Measurements from ENCODE around the gene MICAL2.

Gene MICAL2

DNA sequence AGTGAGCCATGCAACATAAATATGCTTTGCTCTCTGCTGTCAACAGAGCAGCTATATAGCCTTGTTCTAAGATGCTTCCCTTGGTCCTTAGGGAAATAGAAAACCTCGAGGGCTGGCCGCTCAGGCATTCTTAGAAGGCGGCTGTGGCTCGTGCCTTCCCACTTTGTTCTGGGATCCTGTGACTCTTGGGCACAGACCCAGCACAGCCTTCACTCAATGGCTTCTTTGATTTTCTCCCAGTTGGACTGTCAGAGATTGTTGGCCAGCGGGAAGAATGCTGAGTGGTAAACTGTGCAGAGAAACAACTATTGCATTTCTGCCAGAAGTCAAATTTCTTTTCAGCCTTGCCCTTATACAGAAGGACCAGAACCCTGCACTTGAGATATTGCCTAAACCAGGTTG lies 9.5 kb upstream of the MICAL2 start:
- no peak for DNase-seq

- DNase-seq = no peak
These were observed 9.1 kb upstream of the MICAL2 start for GRCh38 chr11:12101318-12101717.

DNA sequence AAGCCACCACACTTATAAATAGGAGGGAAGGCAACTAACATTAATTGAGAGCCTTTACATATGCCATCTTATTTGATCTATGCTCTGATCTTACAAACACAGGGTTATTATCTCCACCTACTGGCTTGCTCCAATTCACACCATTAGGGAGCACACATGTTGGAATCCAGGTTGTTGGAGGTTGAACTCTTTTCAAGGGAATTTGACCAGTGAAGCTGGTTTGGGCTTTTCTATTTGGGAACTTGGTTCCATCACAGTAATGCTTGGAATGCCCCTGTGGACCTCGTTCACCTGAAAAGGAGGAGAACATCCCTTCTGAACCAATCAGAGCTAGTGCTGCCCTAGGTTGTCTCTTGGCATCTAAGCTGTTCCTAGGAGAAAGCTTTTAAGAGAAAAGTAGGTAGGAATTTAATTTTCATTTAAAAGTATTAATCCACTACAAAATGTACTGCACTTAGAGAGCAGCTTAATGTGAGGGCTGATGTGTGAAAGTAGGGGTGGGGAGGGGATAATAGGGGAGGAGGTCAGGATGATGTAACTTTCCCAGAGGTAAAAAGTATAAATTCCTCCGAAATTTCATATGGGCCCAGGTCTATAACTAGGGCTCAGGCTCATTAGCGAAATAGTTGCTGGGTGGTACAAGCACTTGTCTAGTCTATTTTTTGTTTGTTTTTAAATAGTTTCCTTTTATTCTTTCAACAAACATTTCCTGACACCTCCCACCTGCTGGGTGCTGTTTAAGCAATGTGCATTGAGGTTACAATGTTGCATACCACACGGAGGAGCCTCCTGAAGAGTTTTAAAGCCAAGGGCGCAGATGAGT lies 7.6 kb upstream of the MICAL2 start:
- no peak for DNase-seq

DNA sequence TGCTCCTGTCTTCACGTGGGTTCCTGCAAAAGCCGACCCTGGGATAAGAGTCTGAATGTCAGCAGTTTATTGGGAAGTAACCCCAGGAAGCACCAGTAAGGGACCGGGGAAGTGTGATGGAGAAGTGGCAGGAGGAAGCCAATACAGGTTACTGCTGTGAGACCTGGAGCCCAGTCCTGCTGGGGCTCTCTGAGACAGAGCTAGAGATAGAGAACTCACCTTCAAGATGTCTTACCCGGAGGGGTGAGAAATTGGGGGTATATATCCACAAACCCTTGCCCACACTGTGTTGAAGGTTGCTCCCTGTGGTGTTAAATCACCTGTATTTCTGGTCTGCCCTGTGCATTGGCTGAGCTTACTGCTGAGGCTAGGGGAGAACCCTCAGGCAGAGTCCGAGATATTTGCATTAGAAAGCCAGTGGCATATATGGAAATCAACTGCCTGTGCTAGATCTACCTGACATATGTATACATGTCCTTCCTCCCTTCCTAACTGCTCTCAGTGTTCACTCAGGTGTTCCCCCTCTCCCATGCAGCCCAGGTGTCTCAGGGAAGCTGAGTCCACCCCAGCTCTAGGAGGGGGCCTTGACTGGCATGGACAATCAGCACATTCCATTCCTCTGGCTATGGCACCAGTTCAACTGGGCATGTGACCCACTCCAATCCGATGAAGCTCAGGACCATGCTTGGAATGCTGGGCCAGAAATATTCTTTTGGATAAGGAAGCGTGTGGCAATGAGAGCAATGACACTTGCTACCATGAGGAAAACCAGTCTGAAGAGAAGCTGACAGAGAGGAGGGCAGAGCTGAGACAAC lies 6.8 kb upstream of the MICAL2 start:
- no peak for DNase-seq

DNA sequence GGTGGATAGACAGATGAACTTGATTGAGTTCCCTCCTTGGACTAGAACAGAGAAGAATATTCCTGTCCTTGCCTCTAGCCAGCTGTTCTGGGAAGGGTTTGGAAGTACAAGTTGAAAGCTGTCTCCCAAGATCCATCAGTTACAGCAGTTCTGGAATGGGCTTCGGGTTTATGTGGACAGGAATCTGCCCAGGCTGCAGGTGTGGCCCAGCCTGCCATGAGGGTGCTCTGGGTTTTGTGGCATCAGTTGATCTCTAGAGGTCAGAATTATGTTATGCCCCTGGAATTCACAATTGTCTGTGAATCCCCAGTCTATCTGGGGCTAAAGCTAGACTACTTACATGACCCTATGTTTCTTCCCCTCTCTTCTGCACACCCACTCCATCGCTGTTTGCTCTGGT lies 4.9 kb upstream of the MICAL2 start:
- DNase-seq = no peak

GRCh38 chr11:12106101-12106500 lies 4.3 kb upstream of the MICAL2 start:
- DNase-seq = no peak

- no peak for DNase-seq
These were observed 3.9 kb upstream of the MICAL2 start for GRCh38 chr11:12106501-12106900.

DNA sequence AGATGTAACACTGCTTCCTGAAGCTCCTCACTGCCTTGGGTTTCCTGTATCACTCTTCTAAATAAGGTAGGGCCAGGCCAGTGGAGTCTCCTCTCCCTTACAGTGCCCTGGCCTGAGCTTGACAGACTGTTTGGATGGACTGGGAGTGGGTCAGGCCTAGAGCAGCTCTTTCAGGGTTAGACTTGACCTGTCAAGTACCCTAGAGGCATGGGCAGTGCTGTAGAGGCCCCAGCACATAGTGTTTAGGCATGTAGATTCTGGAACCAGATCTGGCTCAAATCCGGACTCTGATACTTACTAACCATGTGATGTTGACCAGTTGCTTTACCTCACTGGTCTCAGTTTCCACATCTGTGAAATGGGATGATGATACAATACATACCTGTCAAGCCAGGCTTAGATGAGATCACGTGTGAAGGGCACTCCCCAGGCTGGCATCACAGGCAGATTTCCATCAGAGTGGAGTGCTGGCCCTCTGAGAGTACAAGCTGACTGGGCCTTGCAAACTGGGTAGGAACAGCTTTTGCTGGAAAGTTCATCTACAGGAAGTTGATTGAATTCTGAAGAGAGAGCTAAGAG lies 1.4 kb upstream of the MICAL2 start:
- no peak for DNase-seq

GRCh38 chr11:12109591-12110196 lies 696 bp upstream of the MICAL2 start:
- DNase-seq = no peak

DNA sequence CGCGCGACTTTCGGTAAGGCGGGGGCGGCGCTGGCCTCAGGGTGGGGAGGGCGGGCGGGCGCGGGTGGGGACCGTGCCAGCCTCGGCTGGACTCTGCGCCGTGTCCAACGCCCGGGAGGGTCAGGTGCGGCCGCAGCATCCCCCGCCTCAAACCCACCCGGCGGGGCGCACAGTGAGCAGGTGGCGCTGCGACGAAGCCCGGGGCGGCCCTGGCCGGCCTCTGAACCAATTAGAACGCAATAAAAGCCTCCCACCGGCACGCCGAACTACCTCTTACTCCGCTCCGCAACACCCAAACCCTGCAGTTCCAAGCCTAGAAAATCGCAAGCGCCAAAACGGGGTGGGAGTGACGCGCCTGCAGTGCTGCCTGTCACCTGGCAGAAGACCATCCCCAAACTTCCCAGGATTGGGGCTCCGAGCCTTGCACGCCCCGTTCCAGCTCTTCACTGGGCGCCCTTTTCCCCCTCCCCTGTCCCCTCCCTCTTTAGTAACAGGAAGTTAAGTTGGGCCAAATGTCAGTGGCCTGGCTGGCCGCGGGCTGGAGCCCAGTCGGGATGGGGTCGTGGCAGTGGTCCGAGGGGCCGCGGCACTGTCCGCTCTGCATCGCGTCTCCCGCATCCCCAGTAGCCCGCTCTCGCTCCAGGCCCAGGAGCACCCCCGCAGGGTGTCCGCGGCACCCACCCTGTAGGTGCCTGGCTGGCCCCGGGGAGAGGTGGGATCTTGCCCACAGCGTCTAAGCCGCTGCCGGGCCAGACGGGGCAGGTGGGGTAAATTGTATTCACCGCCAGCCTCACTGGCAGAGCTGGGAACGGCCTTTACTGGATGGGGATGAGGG lies 541 bp downstream of the MICAL2 start:
- DNase-seq = no peak

DNA sequence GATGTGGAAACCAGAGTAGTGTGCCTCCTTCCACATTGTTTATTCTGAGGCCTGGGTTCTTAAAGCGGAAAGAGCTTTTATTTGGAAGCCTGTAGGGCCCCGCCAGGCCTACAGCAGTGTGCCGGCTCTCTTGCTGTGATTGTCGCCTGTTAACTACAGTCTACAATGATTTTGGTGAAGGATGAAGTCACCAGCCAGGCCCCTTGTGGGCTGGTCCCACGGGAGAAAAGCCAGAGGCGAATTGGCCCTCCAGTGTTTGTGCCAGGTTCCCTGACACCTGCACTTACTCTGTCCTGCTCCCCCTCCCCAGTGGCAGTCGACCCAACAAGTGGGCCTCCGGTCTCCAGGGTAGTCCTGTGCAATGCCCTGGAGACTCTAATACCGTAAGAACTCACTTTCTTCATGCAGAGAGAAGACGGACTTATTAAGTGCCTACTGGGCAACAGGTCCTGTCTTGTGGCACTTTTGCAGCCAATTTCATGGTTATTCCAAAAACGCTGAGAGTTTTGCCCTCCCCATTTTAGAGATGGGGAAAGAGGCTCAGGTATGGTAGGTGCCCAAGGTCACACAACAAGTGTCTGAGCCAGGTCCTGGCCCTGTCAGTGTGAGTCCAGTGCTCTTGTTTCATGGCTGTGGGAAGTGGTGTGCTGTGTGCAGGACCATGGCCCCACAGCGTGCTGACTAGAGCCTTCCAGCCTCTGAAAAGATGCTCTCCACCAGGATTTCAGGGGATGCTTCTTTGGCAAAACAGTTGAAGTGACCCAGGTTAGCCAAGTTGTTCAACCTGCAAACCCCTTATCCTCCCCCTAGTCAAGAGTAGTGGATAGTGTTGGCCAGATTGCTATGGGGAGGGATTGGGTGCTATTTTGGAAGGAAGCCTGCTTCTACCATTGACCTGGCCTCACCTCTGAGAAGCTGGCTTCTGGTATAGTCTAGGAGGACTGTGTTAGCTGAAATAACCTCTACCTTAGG lies 1.4 kb downstream of the MICAL2 start:
- no peak for DNase-seq

GRCh38 chr11:12112750-12113149 lies 2.4 kb downstream of the MICAL2 start:
- no peak for DNase-seq

DNA sequence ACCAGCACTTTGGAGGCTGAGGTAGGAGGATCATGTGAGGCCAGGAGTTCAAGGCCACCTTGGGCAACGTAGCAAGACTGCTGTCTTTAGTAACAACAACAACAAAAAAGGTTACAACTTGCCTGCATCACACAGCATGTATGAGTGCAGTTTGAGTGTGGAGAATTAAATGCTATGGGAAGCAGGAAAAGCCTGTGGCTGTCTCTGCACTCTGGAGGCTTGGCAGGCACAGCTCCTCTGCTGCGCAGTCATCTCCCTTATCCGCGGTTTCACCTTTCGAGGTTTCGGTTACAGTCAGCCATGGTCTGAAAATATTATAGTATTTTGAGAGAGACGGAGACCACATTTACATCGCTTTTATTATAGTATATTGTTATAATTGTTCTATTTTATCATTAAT lies 2.9 kb downstream of the MICAL2 start:
- DNase-seq = no peak

DNA sequence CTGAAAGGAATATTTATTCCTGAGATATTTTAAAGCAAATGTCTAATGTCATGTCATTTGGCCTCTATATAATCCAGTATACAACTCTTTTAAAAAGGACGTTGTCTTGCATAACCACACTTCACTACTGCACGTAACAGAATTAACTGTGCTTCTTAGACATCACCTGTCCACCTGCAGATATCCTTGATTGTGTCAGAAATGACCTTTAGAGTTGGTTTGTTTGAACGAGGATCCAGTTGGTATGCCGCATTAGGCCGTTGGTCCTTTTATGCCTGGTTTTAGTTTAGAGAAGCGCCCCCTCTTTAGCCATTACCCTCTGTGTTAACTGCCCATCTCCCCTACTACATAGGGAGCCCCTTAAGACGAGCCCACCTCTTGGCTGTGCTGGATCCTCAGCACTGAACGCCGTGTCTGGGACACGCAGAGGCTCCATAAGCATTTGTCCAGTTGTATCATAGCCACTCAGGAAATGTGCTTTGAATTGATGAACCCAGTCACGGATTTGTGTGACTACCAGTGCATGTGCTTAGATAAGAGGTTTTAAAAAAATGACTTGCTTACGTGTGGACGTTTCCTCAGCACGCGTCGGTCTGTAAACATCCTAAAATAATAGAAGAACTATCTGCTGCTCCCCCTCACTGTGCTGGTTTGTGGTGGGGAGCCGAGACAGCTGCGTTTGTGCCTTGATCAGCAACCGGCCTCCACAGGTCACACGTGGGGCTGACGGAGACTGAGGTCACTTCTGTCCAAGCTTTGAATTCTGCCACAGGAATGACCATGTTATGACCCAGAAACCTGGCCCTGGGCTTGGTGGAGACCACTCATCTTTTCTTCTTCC lies 4.0 kb downstream of the MICAL2 start:
- no peak for DNase-seq

DNA sequence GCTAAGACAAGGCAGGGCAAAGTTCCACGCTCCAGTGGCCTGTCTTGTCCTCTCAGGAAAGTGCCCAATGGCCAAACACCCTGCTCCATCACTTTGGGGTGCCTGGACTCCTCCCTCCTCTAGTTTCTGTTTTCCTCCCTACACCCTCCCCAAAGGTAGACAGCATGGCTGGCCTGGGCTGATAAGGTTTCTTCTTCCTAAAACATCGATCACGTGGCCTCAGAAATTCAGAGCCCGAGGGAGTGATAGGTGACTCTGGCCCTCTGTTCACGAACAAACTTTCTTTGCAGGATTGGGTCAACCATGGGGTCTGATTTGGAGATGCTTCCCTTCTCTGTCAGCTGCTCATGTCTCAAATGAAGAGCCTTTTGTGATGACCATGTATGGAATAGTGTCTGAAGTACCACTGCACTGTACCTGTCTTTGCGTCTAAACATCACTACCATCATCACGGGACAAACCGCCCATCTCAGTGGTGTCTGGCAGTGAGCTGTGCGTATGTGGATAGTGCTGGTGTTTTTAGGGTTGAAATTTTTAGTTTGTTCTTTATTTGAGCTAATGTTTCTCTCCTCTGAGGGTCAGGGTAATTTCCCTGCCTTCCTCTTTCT lies 6.1 kb downstream of the MICAL2 start:
- no peak for DNase-seq

DNA sequence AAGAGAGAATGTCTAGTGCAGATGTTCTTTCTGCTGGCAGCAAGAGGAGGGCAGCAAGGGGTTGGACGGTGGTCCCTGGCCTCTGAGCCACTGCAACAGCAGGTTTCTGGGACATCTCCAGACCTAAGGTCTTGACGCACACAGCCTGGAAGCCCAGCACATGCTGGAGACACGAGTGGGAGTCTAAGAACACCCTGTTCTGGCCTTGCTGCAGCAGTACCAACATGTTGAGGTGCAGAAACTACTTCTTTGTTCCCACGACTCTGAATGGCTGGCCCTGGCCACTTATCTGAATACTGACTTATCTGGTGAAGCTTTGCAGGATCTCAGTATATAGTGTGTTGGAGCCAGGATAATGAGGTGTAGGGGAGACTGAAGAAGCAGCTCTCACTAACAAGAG lies 6.8 kb downstream of the MICAL2 start:
- no peak for DNase-seq

DNA sequence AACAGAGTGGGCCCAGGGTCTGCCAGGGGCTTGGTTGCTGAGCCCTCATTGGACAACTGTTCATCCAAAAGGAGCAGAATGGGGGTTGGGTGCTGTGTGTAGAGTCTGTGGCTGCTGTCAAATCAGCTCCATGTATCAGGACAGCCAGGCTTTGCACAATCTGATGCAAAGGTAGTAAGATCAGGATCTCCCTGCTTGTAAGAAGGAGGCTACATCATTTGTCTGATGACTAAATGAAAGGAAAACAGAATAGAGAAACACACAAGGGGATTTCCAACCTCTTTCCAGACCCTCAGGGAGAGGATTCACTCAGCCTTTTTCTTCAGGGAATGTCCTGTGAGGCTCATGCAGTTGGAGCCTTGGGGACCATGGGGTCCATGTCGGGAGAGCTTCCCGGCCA lies 7.2 kb downstream of the MICAL2 start:
- DNase-seq = no peak

DNA sequence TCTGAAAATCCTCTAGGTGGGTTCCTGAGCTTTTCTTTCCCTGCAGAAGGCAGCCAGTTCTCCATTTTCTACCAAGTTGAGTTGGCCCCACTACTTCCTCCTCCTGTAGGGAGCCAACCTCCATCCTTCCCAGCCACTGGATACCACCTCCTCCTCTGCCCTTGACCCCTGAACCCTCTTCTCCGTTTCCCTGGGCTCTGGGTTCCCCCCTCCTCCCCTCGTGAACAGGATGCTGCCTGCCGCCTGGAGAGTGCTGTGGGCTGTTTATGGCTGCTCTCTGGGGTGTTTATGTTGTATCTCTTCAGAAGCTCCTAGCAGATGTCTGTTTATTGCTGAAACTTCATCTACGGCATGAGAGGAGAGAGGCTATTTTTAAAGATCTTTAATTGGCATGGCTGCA lies 8.6 kb downstream of the MICAL2 start:
- no peak for DNase-seq

- no peak for DNase-seq
These were observed 9.1 kb downstream of the MICAL2 start for GRCh38 chr11:12119502-12119901.
